Measurements from ENCODE around the gene MYMX.
"Not testable (repeated sequence)": the region's sequence is repeated elsewhere in the genome, so short reads cannot be mapped to it uniquely, and the experiment has no call there.

Gene MYMX

GRCh38 chr6:44229376-44230033 is 12.8 kb downstream of the MYMX start:
- Histone ChIP-seq H3K79me1 (ENCODE audit: low read depth, low read length) (peaks cover 7% of the 10 kb centered on the region), H3K9me3 (replicated peaks in 1 of 2; ENCODE audit: control insufficient read depth in 2 of 2, insufficient read depth in 1 of 2, low read depth in 1 of 2, low read length in 2 of 2) (no peaks in the 10 kb centered on the region), H3K9ac (ENCODE audit: low read depth, low read length, poor library complexity) (no peak overlapping the region), H3K14ac (ENCODE audit: low read length) (no peak overlapping the region), H2BK5ac (ENCODE audit: low read length) (no peak overlapping the region), H3K4me2 (ENCODE audit: insufficient read depth, low read length, poor library complexity, severe bottlenecking) (no peak overlapping the region), H2BK120ac (ENCODE audit: low read depth, low read length) (no peak overlapping the region), H2BK12ac (ENCODE audit: low read length) (no peak overlapping the region), H4K8ac (ENCODE audit: low read depth, low read length) (no peak overlapping the region), H3K18ac (ENCODE audit: low read length) (no peak overlapping the region), H3K36me3 (replicated peaks in 1 of 2; ENCODE audit: control insufficient read depth in 2 of 2, insufficient read depth in 2 of 2, low read length in 2 of 2) (peaks cover 19 to 65% of the 10 kb centered on the region in 2 donors), H2BK15ac (ENCODE audit: low read length) (no peak overlapping the region), H3K4ac (ENCODE audit: low read length) (no peak overlapping the region), H4K91ac (ENCODE audit: low read depth, low read length, poor library complexity) (no peak overlapping the region), H3K4me3 (ENCODE audit: low read length in 2 of 2) (no peak overlapping the region), H3K27me3 (ENCODE audit: control insufficient read depth in 3 of 3, insufficient read depth in 3 of 3, low read depth in 1 of 3, low read length in 3 of 3) (peaks cover 0 to 2% (median 0%) of the 10 kb centered on the region in 3 experiments), H3K4me1 (ENCODE audit: control insufficient read depth in 2 of 2, insufficient read depth in 1 of 2, low read depth in 1 of 2, low read length in 2 of 2) (peaks cover 27% of the 10 kb centered on the region in 2 donors), H2AFZ (ENCODE audit: low read length) (no peak overlapping the region), H3K23ac (ENCODE audit: low read depth, low read length, poor library complexity) (no peak overlapping the region), H2AK5ac (ENCODE audit: low read depth, low read length) (no peak overlapping the region), H3K27ac (replicated peaks; ENCODE audit: low read length) (no peak overlapping the region)
- DNase-seq (ENCODE audit: low spot score) = no peak
- WGBS, 2 donors (ENCODE audit: extremely low coverage in 2 of 2, insufficient read length in 2 of 2, insufficient replicate concordance in 1 of 2) = no CpG with 5 or more reads among the region's 11 CpGs

- no peak overlapping the region for H4K8ac ChIP-seq (ENCODE audit: low read depth, low read length)
- peaks cover 19 to 68% of the 10 kb centered on the region in 2 donors for H3K36me3 ChIP-seq (replicated peaks in 1 of 2; ENCODE audit: control insufficient read depth in 2 of 2, insufficient read depth in 2 of 2, low read length in 2 of 2)
- no peak overlapping the region for H3K14ac ChIP-seq (ENCODE audit: low read length)
- no peak overlapping the region for H3K4me2 ChIP-seq (ENCODE audit: insufficient read depth, low read length, poor library complexity, severe bottlenecking)
- no peak overlapping the region for H3K27ac ChIP-seq (replicated peaks; ENCODE audit: low read length)
- no peak overlapping the region for H2AK5ac ChIP-seq (ENCODE audit: low read depth, low read length)
- H3K23ac ChIP-seq (ENCODE audit: low read depth, low read length, poor library complexity) = no peak overlapping the region
- H4K91ac ChIP-seq (ENCODE audit: low read depth, low read length, poor library complexity) = no peak overlapping the region
- no peak overlapping the region for H2AFZ ChIP-seq (ENCODE audit: low read length)
- H3K4me3 ChIP-seq (ENCODE audit: low read length in 2 of 2) = no peak overlapping the region
- H3K9me3 ChIP-seq (replicated peaks in 1 of 2; ENCODE audit: control insufficient read depth in 2 of 2, insufficient read depth in 1 of 2, low read depth in 1 of 2, low read length in 2 of 2) = no peaks in the 10 kb centered on the region
- H3K27me3 ChIP-seq (ENCODE audit: control insufficient read depth in 3 of 3, insufficient read depth in 3 of 3, low read depth in 1 of 3, low read length in 3 of 3) = peaks cover 0 to 2% (median 0%) of the 10 kb centered on the region in 3 experiments
- no peak overlapping the region for H3K18ac ChIP-seq (ENCODE audit: low read length)
- H2BK15ac ChIP-seq (ENCODE audit: low read length) = no peak overlapping the region
- H2BK5ac ChIP-seq (ENCODE audit: low read length) = no peak overlapping the region
- H2BK12ac ChIP-seq (ENCODE audit: low read length) = no peak overlapping the region
- DNase-seq (ENCODE audit: low spot score) = no peak
- no CpG with 5 or more reads among the region's 10 CpGs for WGBS, 2 donors (ENCODE audit: extremely low coverage in 2 of 2, insufficient read length in 2 of 2, insufficient replicate concordance in 1 of 2)
- no peak overlapping the region for H2BK120ac ChIP-seq (ENCODE audit: low read depth, low read length)
- no peak overlapping the region for H3K9ac ChIP-seq (ENCODE audit: low read depth, low read length, poor library complexity)
- peaks cover 23 to 26% of the 10 kb centered on the region in 2 donors for H3K4me1 ChIP-seq (ENCODE audit: control insufficient read depth in 2 of 2, insufficient read depth in 1 of 2, low read depth in 1 of 2, low read length in 2 of 2)
- H3K4ac ChIP-seq (ENCODE audit: low read length) = no peak overlapping the region
- H3K79me1 ChIP-seq (ENCODE audit: low read depth, low read length) = peaks cover 4% of the 10 kb centered on the region
These were observed 13.4 kb downstream of the MYMX start for GRCh38 chr6:44230034-44230675.

GRCh38 chr6:44231426-44231825 is 14.7 kb downstream of the MYMX start:
- H4K91ac ChIP-seq (ENCODE audit: low read depth, low read length, poor library complexity); H3K27ac ChIP-seq (replicated peaks; ENCODE audit: low read length); H2BK15ac ChIP-seq (ENCODE audit: low read length); H3K9ac ChIP-seq (ENCODE audit: low read depth, low read length, poor library complexity); H3K18ac ChIP-seq (ENCODE audit: low read length); H3K4me3 ChIP-seq (ENCODE audit: low read length in 2 of 2); H2BK12ac ChIP-seq (ENCODE audit: low read length); H3K27me3 ChIP-seq (ENCODE audit: control insufficient read depth in 3 of 3, insufficient read depth in 3 of 3, low read depth in 1 of 3, low read length in 3 of 3); H2BK5ac ChIP-seq (ENCODE audit: low read length); DNase-seq (ENCODE audit: low spot score); H2AFZ ChIP-seq (ENCODE audit: low read length); H3K4me2 ChIP-seq (ENCODE audit: insufficient read depth, low read length, poor library complexity, severe bottlenecking); H3K14ac ChIP-seq (ENCODE audit: low read length); H2AK5ac ChIP-seq (ENCODE audit: low read depth, low read length); H3K4ac ChIP-seq (ENCODE audit: low read length); H3K79me1 ChIP-seq (ENCODE audit: low read depth, low read length); H2BK120ac ChIP-seq (ENCODE audit: low read depth, low read length); H3K9me3 ChIP-seq (replicated peaks in 1 of 2; ENCODE audit: control insufficient read depth in 2 of 2, insufficient read depth in 1 of 2, low read depth in 1 of 2, low read length in 2 of 2); H4K8ac ChIP-seq (ENCODE audit: low read depth, low read length); H3K23ac ChIP-seq (ENCODE audit: low read depth, low read length, poor library complexity): not testable (repeated sequence)
- Histone ChIP-seq H3K4me1 (ENCODE audit: control insufficient read depth in 2 of 2, insufficient read depth in 1 of 2, low read depth in 1 of 2, low read length in 2 of 2) (peaks cover 13 to 16% of the 10 kb centered on the region in 2 donors), H3K36me3 (replicated peaks in 1 of 2; ENCODE audit: control insufficient read depth in 2 of 2, insufficient read depth in 2 of 2, low read length in 2 of 2) (peaks cover 19 to 76% of the 10 kb centered on the region in 2 donors)
- WGBS, 2 donors (ENCODE audit: extremely low coverage in 2 of 2, insufficient read length in 2 of 2, insufficient replicate concordance in 1 of 2) = no CpG with 5 or more reads among the region's 9 CpGs

GRCh38 chr6:44232676-44233566 is 16.2 kb downstream of the MYMX start:
- Histone ChIP-seq H3K27ac (replicated peaks; ENCODE audit: low read length) (no peak overlapping the region), H3K18ac (ENCODE audit: low read length) (no peak overlapping the region), H3K14ac (ENCODE audit: low read length) (no peak overlapping the region), H3K27me3 (ENCODE audit: control insufficient read depth in 3 of 3, insufficient read depth in 3 of 3, low read depth in 1 of 3, low read length in 3 of 3) (no peaks in the 10 kb centered on the region), H3K36me3 (replicated peaks in 1 of 2; ENCODE audit: control insufficient read depth in 2 of 2, insufficient read depth in 2 of 2, low read length in 2 of 2) (peaks cover 19 to 76% of the 10 kb centered on the region in 2 donors), H3K23ac (ENCODE audit: low read depth, low read length, poor library complexity) (peak overlapping the region; percentile 13), H3K9me3 (replicated peaks in 1 of 2; ENCODE audit: control insufficient read depth in 2 of 2, insufficient read depth in 1 of 2, low read depth in 1 of 2, low read length in 2 of 2) (no peaks in the 10 kb centered on the region), H2AK5ac (ENCODE audit: low read depth, low read length) (no peak overlapping the region), H2BK15ac (ENCODE audit: low read length) (no peak overlapping the region), H3K79me1 (ENCODE audit: low read depth, low read length) (no peaks in the 10 kb centered on the region), H2BK120ac (ENCODE audit: low read depth, low read length) (no peak overlapping the region), H4K91ac (ENCODE audit: low read depth, low read length, poor library complexity) (no peak overlapping the region), H3K4me1 (ENCODE audit: control insufficient read depth in 2 of 2, insufficient read depth in 1 of 2, low read depth in 1 of 2, low read length in 2 of 2) (peaks cover 5 to 11% of the 10 kb centered on the region in 2 donors), H3K4me3 (ENCODE audit: low read length in 2 of 2) (no peak overlapping the region), H3K4ac (ENCODE audit: low read length) (no peak overlapping the region), H3K4me2 (ENCODE audit: insufficient read depth, low read length, poor library complexity, severe bottlenecking) (no peak overlapping the region), H2BK12ac (ENCODE audit: low read length) (no peak overlapping the region), H2AFZ (ENCODE audit: low read length) (no peak overlapping the region), H3K9ac (ENCODE audit: low read depth, low read length, poor library complexity) (no peak overlapping the region), H4K8ac (ENCODE audit: low read depth, low read length) (no peak overlapping the region), H2BK5ac (ENCODE audit: low read length) (no peak overlapping the region)
- no CpG with 5 or more reads among the region's 16 CpGs for WGBS, 2 donors (ENCODE audit: extremely low coverage in 2 of 2, insufficient read length in 2 of 2, insufficient replicate concordance in 1 of 2)
- no peak for DNase-seq (ENCODE audit: low spot score)

Data from neuronal stem cell (in vitro differentiated cells).